ENCODE measurements around the gene RAD51B. TPM values are rescaled to one million over a fixed set of nuclear protein-coding genes. Genes with fewer than 3 reads are reported as not detected.

Gene RAD51B
- total and polyA plus RNA-seq, 7 donors, result 2.4 to 24.4 (median 7.1) TPM

GRCh38 chr14:68571114-68571591 is 751.6 kb downstream of the RAD51B start:
- Histone ChIP-seq H3K4me1 (peaks cover 0 to 25% (median 12%) of the 10 kb centered on the region in 4 donors), H3K27me3 (no peaks in the 10 kb centered on the region), H3K36me3 (no peaks in the 10 kb centered on the region), H3K9me3 (no peaks in the 10 kb centered on the region), H3K27ac (no peak overlapping the region), H3K4me3 (no peak overlapping the region)
- DNase-seq, result peak; percentile 14
- no peak for TF ChIP-seq CTCF (IDR thresholded peaks at IDR 0.05)
- TF ChIP-seq POLR2A (IDR thresholded peaks at IDR 0.05), result no peak
- TF ChIP-seq POLR2AphosphoS5 (IDR thresholded peaks at IDR 0.05), result no peak
- no peak for TF ChIP-seq EP300 (IDR thresholded peaks at IDR 0.05)
- 95 to 98% methylated on average over 4 of the region's 4 CpGs for WGBS, 2 donors
- intact Hi-C loops (cut with DNase I), result no loop called here

- Histone ChIP-seq H3K27me3 (no peaks in the 10 kb centered on the region), H3K4me1 (peaks cover 0 to 32% (median 14%) of the 10 kb centered on the region in 4 donors), H3K9me3 (no peaks in the 10 kb centered on the region), H3K27ac (no peak overlapping the region), H3K36me3 (no peaks in the 10 kb centered on the region), H3K4me3 (no peak overlapping the region)
- WGBS, 2 donors, result 83 to 93% methylated on average over 10 of the region's 10 CpGs
- peak; percentile 19 for DNase-seq
- TF ChIP-seq CTCF (IDR thresholded peaks at IDR 0.05) (no peak), EP300 (IDR thresholded peaks at IDR 0.05) (no peak), POLR2A (IDR thresholded peaks at IDR 0.05) (no peak), POLR2AphosphoS5 (IDR thresholded peaks at IDR 0.05) (no peak)
- intact Hi-C loops (cut with DNase I), result no loop called here
Measured at GRCh38 chr14:68571928-68572525, 752.4 kb downstream of the RAD51B start.

- peak; percentile 36 for DNase-seq
- Histone ChIP-seq H3K36me3 (no peaks in the 10 kb centered on the region), H3K27ac (no peak overlapping the region), H3K4me1 (peaks cover 0 to 42% (median 22%) of the 10 kb centered on the region in 4 donors), H3K9me3 (no peaks in the 10 kb centered on the region), H3K4me3 (no peak overlapping the region), H3K27me3 (no peaks in the 10 kb centered on the region)
- intact Hi-C loops (cut with DNase I), result no loop called here
- 93 to 95% methylated on average over 6 of the region's 6 CpGs for WGBS, 2 donors
- TF ChIP-seq POLR2AphosphoS5 (IDR thresholded peaks at IDR 0.05) (no peak), CTCF (IDR thresholded peaks at IDR 0.05) (no peak), POLR2A (IDR thresholded peaks at IDR 0.05) (no peak), EP300 (IDR thresholded peaks at IDR 0.05) (no peak)
Measured at GRCh38 chr14:68573126-68573525, 753.5 kb downstream of the RAD51B start.

GRCh38 chr14:68573722-68574121 is 754.1 kb downstream of the RAD51B start:
- no peak for DNase-seq
- intact Hi-C loops (cut with DNase I), result no loop called here
- no peaks in the 10 kb centered on the region for H3K9me3 ChIP-seq
- H3K27me3 ChIP-seq, result no peaks in the 10 kb centered on the region
- TF ChIP-seq CTCF (IDR thresholded peaks at IDR 0.05), result no peak
- no peak for TF ChIP-seq EP300 (IDR thresholded peaks at IDR 0.05)
- no peak for TF ChIP-seq POLR2A (IDR thresholded peaks at IDR 0.05)
- TF ChIP-seq POLR2AphosphoS5 (IDR thresholded peaks at IDR 0.05), result no peak
- 92 to 96% methylated on average over 2 of the region's 2 CpGs for WGBS, 2 donors
- H3K36me3 ChIP-seq, result no peaks in the 10 kb centered on the region
- no peak overlapping the region for H3K4me3 ChIP-seq
- peaks cover 0 to 38% (median 22%) of the 10 kb centered on the region in 4 donors for H3K4me1 ChIP-seq
- H3K27ac ChIP-seq, result no peak overlapping the region

DNA sequence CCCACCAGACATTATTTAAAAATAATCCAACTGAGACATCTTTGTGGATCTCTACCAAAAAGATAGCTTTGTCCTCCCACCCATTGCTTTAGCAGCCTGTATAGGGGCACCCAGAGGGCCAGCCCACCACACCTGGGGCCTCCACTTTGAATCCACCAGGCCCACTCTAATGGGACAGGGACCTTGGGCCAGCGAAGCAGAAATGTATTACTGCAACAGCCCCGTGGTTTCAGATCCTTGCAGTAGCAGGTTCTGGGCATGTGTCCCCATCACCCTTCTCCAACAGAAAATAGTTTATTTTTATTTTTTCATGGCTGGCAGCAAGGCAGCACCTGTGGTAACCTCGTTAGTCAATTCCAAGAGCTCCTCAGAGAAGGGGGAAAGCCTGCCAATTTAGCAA is 754.9 kb downstream of the RAD51B start:
- DNase-seq, result no peak
- TF ChIP-seq POLR2A (IDR thresholded peaks at IDR 0.05) (no peak), EP300 (IDR thresholded peaks at IDR 0.05) (no peak), CTCF (IDR thresholded peaks at IDR 0.05) (no peak)
- H3K9me3 ChIP-seq, result no peaks in the 10 kb centered on the region
- no peak overlapping the region for H3K4me3 ChIP-seq
- no peak overlapping the region for H3K27ac ChIP-seq
- intact Hi-C loops (cut with DNase I), result no loop called here
- H3K4me1 ChIP-seq, result peaks cover 0 to 31% (median 19%) of the 10 kb centered on the region in 4 donors
- H3K36me3 ChIP-seq, result no peaks in the 10 kb centered on the region
- H3K27me3 ChIP-seq, result no peaks in the 10 kb centered on the region
- WGBS, 2 donors, result 83 to 93% methylated on average over 3 of the region's 3 CpGs
